HG03025 (cell line): ENCODE measurements around the gene ZNF385A.

Experiments used
- ATAC-seq: cut with Tn5 transposase; IDR thresholded peaks from one replicate; pipeline ENCODE4 v1.9.1; 2021; ENCODE audit warnings: mild to moderate bottlenecking, moderate library complexity; ENCODE audit not compliant: unreplicated experiment, low FRiP score

The ZNF385A gene

DNA sequence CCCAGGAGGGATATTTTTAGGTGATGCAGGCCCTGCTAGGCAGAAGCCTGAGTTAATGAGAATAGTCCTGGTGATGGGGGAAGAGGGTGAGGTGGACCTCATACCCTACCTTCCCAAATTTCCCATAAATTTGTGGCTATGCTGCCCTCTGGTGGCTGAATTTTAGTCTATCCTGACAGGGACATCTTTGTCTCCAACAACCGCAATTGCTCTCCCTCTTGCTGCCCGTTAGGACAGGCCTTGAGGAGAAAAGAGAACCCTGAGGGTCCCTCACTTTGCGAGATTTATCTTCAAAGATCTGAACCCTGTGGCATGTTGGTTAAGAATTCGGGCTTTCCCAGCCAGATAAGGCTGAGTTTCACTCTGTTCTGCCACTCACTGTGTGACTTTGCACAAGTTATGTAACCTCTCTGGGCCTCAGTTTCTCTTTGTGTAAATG, 9.8 kb upstream of the ZNF385A start:
- ATAC-seq = no peak

DNA sequence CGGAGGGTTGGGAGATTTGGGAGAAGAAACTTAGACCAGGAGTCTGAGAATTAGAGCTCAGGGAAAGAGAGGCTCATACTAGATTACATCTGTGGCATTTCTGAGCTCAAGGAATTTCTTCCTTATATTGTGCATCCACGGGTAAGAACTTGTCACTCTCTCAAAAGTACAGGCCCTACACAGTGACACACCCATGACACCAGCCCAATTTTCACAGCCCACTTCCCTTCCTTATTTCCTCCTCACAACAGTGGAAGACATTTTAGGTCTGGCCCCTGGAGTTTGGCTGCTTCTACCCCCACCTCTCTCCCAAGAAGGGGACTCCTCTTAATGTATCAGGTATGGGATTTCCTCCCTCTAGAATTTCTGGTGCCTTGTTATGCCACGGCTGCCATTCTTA, 9.2 kb upstream of the ZNF385A start:
- no peak for ATAC-seq

DNA sequence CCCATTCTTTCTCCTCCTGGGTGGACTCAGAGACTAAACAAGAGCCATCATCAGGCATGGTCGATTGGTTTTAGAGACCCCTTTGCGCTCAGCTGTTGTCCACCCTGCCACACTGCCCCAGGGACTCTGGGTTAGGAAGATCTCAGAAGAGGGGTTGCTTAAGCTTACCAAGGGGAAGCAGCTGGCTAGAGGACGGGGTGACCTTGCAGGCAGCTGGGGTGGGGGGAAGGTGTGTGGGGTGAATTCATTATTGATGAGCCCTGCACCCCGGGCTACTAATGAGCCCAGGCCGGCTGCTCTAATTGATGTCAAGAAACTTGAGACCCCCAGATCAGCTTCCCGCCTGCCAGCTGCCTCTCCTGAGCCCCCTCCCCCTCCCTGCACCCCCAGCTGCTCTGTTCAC, 8.7 kb upstream of the ZNF385A start:
- no peak for ATAC-seq

GRCh38 chr12:54392485-54393206, 8.1 kb upstream of the ZNF385A start:
- ATAC-seq = no peak

DNA sequence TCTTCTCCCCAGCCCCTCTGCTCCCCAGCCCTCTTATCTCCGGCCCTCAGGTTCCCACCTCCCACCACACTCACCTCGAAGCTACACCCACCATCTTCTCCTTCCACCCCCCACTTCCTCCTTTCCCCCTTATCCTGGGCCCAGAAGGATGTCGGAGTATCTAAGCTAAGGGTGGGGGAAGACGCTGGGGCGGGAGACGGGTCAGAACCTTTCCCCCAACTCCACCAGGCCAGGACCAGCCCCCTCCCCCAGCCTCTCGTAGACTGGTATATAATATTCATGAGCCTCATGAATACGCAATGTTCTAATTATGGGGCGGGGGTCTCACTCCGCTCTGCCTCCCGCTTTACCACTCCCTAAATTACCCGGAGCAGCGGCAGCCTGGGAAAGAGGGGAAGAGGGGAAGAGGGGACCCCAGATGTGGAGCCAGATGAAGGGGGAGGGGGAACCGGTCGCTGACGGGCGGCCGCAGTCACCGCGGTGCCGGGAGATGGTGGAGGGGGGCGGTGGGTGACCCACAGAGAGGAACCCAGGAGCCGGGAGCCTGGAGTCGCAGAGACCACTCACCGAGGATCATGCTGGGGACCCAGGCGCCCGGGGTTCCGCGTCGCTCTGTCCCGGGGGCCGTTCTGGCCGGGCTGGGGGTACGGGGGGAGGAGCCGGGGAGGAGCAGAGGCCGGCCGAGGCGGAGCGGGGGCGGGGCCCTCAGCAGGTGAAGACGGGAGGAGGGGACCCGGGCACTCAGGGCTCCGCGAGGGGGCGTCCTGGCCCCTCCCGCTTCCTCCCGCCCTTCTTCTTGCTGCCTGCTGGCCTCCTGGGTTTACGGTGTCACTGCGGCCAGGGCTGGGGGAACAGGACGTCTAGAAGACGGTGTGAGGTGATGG, 6.4 kb upstream of the ZNF385A start:
- ATAC-seq = no peak

- ATAC-seq = no peak
Observed at GRCh38 chr12:54390176-54390667, 5.7 kb upstream of the ZNF385A start.

DNA sequence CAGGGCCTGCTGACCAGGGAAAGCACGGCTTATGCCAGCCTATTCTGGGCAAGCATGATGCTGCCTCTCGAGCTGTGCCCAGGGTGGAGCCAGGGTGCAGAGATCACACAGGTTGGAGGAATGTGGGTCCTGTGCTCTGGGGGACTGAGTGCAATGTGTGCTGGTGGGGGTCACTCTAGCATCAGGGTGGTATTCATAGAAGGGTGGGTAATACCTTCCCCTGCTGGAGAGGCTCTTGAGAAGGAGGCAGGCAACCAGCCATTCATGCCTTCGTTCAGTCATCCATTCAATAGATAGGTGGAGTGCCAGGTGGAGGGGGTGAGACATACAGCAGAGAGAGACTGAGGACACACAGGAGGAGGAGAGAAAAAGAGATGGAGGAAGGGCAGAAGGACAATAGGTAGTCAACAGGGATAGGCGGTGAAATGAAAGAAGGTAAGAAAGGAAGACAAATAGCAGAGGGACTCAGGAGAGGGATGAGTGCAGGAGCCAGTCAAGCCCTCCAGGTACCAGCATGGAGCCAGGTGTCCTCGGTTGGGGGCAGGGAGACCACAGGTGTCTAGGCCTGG, 5.2 kb upstream of the ZNF385A start:
- ATAC-seq = no peak

- ATAC-seq = no peak
Observed at GRCh38 chr12:54389134-54389508, 4.6 kb upstream of the ZNF385A start.

DNA sequence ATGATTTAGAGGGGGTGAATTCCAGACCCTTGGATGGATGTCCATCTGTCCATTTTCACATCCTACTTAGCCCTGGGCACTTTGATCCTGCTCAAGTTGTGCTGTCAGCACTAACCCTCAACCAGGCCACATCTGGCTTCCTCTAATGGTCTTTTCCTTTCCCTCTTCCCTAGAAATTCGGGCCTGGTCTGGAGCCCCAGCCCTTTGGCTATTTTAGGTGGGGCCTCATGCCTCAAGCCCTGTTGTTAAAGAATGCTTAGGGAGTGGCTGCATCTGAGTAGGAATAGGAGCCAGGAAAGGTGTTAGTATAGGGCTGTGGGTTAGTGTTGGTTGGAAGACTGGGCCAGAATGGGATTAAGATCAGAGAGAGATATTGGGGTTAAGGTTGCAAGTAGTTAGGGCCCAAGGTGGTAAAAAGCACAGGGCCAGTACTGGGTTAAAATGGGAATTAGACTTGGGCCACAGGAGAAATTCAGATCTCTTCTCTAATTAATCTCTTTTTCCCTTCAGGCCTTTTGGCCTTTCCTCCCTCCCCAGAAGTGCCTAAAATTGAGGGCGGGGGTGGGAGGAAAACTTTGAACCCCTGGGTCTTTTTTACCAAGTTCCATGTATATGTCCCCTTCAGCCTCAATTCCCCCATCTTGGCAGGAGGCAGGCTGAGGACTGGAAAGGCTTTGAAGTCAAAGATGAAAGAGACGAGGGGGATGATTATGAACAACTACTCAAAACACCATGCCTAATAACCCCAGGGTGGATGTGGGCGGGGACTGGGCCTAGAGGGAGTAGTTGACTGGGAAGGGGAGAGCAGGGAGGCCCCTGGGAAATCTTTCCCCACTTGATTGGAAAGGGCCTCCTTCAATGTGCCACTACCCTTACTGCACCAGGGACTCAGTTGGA, 4.0 kb upstream of the ZNF385A start:
- ATAC-seq = no peak

DNA sequence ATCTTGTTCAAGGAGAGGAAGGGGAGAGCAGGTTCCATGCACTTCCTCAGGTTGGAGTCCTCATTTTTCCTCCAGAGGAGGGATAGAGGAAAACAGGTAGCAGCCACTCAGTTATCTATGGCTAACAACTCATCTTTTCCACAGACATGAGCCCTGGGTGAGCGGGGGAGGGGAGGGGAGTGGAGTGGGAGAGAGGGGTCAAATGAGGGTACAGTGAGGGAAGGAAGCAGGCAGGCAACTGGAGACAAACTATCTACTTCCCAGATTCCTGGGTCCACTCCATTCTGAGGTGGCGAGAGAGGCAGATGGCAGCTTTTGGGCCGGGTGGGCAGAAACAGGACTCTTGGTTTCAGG, 2.6 kb upstream of the ZNF385A start:
- ATAC-seq = no peak

DNA sequence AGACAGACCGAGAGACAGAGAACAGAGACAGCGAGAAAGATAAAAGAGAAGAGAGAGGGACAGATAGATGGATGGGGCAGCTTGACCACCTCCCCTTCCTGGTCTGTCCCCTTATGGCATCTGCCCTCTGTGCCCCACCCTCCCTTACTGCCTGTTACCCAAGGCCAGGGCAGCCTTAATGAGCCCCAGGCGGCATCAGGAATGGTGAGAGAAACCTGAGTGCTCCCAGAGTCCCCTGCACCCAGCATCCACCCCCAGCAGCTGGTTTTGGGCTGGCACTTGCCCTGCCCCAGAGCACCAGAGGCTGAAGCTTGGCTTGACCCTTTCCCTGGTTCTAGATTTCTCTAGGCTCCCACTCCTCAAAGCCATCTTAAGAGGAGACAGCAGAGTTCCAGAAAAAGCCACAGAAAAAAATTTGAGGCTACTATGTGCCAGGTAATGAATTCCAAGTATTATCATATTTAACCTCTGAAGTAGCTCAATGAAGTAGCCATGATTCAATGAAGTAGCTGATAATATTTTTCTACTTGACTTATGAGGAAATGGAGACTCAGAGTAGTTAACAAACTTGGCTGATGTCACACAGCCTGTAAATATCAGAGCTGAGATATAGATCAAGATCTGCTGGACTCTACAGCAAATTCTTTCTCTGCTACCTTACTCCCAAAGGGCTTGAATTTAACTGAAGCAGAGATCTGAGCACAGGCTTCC, 2.0 kb upstream of the ZNF385A start:
- no peak for ATAC-seq

DNA sequence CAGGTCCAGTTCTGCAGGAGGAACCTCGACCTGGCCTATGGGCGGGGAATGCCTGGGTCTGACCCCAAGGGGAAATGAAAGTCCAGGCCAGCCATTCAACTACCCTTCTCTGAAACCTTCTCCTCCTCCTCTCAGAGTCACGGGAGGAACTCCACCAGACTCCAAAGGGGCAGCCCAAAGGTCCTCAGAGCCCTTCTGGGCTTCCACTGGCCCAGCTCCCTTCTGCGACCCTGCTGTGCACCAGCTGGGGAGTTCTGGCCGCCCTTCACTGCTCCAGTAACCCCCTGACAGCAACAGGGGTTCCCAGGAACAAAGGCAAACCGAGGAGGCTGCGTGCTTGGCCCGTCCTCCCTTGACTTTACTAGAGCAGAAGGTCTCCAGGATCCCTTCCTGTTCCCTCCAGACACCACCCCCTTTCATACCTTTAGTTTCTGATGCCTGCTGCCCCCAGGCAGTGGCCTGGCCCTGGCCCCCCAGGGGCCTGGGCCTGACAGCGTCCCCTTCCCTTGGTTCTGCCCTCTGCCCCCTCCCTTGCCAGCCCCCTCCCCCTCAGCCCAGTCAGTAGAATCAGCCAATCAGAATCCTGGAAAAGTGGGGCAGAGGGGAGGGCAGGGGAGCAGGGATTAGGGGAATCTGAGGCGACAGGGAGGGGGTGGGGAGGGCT, 850 bp upstream of the ZNF385A start:
- no peak for ATAC-seq

- no peak for ATAC-seq
Observed at GRCh38 chr12:54383041-54383609, 1.4 kb downstream of the ZNF385A start.

- ATAC-seq = no peak
Observed at GRCh38 chr12:54381136-54381535, 3.4 kb downstream of the ZNF385A start.

DNA sequence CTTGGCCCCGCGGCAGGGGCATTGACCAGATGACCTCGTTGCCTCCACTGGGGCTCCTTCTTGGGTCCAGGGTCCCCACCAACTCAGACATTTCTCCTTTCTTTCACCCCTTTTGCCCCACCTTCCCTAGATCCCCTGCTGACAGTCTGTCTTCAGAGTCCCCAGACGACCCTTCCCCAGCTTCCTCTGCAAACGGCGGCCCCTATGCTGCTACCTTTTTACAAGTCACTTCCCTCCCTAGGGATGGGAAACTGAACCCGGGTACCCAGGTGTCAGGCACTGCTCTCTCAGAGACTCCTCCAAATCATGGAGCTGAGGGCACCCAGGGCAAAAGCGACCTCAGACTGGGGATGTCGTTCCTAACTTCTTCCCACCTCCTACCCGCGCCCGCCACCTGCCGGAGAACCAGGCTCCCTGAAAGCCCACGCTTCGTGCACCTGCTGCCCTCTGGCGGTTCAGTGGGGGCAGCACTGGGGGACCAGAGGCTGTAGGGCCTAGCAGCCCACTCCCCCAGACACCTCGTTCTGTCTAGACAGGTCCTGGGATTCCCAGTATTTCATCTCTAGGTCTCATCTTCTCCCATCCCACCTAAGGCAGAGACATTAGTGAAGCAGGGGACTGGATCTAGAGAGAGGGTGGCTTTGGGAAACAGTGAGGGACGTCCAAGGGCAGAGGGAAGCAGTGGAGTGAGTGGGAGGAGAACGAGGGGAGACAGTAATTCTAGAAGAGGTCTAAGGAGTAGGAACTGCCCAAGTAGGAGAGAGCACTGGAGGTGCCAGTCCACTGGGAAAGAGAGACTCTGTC, 4.9 kb downstream of the ZNF385A start:
- no peak for ATAC-seq

DNA sequence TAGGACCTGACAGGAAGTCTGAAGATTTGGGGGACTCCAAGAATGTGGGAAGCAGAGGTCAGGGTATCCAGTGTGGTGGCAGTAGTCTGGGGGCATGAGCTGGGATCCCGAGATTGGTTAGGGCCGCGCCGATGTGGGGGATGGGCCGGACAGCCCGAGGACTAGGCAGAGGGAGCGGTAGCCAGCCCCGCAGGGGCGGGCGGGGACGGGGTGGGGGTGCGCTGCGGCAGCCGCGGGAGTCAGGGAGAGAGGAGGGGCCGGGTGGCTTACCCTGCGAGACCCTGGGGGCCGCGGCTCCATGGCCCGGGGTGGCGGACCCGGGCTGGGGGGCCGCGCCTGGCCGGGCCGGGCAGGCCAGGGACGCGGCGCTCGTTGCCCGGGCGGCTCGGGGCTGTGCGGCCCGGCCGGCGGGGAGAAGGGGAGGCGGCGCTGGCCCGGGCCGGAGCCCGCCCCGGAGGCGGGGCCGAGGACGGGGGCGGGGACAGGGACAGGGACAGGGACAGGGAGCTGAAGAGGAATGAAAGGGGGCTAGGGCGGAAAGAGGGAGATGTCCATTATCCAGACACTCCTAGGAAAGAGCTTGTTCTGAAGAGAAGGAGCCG, 5.6 kb downstream of the ZNF385A start:
- no peak for ATAC-seq

- no peak for ATAC-seq
Observed at GRCh38 chr12:54377797-54378515, 6.6 kb downstream of the ZNF385A start.
